Body of pancreas (tissue), 4 donors: ENCODE data around the gene TESPA1. TPM values are rescaled to one million over a fixed set of nuclear protein-coding genes. Genes with fewer than 3 reads are reported as not detected.

ENCODE experiments used
- ATAC-seq: fragments of 150-250 bp; one replicate; pipeline ENCODE4 v1.9.1; 2016
- DNase-seq, 4 donors: peaks; one replicate each; pipeline ENCODE4 v3.0.0-alpha.2; 2019
- H3K27ac ChIP-seq, 4 donors: fragments of 200-600 bp; sonication (generic); 1 replicate in 3 of 4; 2 replicates in 1 of 4; pipeline versions ENCODE4 v1.5.1 to v1.6.1; 2016 to 2019; ENCODE audit warnings: mild to moderate bottlenecking in 1 of 4, mixed read lengths in 1 of 4, moderate library complexity in 1 of 4
- H3K27me3 ChIP-seq, 2 donors: fragments of 200-600 bp; sonication (generic); one replicate each; pipeline ENCODE4 v1.6.0; 2016; ENCODE audit warnings: mild to moderate bottlenecking in 1 of 2
- H3K36me3 ChIP-seq, 2 donors: fragments of 200-600 bp; sonication (generic); replicated peaks in 1 of 2; 2 replicates each; pipeline ENCODE4 v1.5.1; 2016; ENCODE audit warnings: low read depth in 2 of 2; ENCODE audit not compliant: insufficient read depth in 1 of 2
- H3K4me1 ChIP-seq: fragments of 200-600 bp; sonication (generic); one replicate; pipeline ENCODE4 v1.6.0; 2016
- H3K4me3 ChIP-seq, 2 donors: fragments of 200-600 bp; sonication (generic); 1 replicate in 1 of 2; 2 replicates in 1 of 2; pipeline ENCODE4 v1.5.1; 2016 to 2019
- H3K9me3 ChIP-seq, 3 donors: fragments of 200-600 bp; sonication (generic); 1 replicate in 2 of 3; 2 replicates in 1 of 3; pipeline ENCODE4 v1.5.1; 2016
- POLR2A ChIP-seq, 3 donors: fragments of 450-650 bp; IDR thresholded peaks; one replicate each; pipeline ENCODE4 v1.6.1; 2016; ENCODE audit warnings: antibody characterized with exemption in 3 of 3, mild to moderate bottlenecking in 2 of 3
- WGBS, 2 donors: methylation state at CpG; one replicate each; pipeline ENCODE4 v1.1.5; 2017; 5-methylcytosine and 5-hydroxymethylcytosine counted together
- intact Hi-C: fragments of 100-400 bp; cut with DNase I; formaldehyde crosslinking; loops from one replicate; pipeline ENCODE4 v1.15.1; 2023
- total RNA-seq, 2 donors: library from RNA; depleted of rRNA; stranded (reverse); fragments of >200 nt; gene quantifications; one replicate each; pipeline ENCODE4 v1.1.0, GENCODE V29; 2016
- TF ChIP-seq, protein P1 (sequence below), 7 experiments: fragments of 450-650 bp in 4 of 7; fragments of 200-600 bp in 3 of 7; sonication (generic) in 3 of 7; IDR thresholded peaks; one replicate each; pipeline ENCODE4 v1.5.1; 2016 to 2019; ENCODE audit warnings: antibody characterized with exemption in 7 of 7

TESPA1 gene
- total RNA-seq, 2 donors from 2014 or later, result not detected

DNA sequence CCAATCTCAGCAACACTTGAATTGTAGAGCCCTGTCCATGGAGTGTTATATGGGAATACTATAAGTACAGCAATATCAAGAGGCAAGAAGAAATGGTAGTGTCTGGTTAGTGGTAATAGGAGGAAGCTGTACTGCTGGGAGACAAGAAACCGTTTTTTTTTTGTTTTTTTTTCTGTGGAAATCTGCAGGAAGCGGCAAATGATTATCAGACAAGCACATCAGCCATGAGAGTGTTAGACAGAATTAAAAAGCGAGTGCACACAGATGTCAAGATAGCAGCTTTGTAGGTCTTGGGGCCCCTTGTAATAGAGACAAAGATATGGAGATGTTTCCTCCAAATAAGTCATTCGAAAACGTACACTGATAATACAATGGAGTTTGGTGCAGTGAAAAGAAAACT is 6.7 kb downstream of the TESPA1 start:
- TF ChIP-seq, protein P1, sequence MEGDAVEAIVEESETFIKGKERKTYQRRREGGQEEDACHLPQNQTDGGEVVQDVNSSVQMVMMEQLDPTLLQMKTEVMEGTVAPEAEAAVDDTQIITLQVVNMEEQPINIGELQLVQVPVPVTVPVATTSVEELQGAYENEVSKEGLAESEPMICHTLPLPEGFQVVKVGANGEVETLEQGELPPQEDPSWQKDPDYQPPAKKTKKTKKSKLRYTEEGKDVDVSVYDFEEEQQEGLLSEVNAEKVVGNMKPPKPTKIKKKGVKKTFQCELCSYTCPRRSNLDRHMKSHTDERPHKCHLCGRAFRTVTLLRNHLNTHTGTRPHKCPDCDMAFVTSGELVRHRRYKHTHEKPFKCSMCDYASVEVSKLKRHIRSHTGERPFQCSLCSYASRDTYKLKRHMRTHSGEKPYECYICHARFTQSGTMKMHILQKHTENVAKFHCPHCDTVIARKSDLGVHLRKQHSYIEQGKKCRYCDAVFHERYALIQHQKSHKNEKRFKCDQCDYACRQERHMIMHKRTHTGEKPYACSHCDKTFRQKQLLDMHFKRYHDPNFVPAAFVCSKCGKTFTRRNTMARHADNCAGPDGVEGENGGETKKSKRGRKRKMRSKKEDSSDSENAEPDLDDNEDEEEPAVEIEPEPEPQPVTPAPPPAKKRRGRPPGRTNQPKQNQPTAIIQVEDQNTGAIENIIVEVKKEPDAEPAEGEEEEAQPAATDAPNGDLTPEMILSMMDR (IDR thresholded peaks at IDR 0.05), result no peak
- no peak for TF ChIP-seq POLR2A (IDR thresholded peaks at IDR 0.05)
- no peak overlapping the region for H3K27ac ChIP-seq
- H3K4me1 ChIP-seq, result no peaks in the 10 kb centered on the region
- H3K27me3 ChIP-seq, result no peaks in the 10 kb centered on the region
- no peak for DNase-seq
- H3K4me3 ChIP-seq, result no peak overlapping the region
- ATAC-seq, result no peak
- H3K9me3 ChIP-seq, result no peaks in the 10 kb centered on the region
- H3K36me3 ChIP-seq, result no peaks in the 10 kb centered on the region
- WGBS, 2 donors, result 60 to 69% methylated on average over 5 of the region's 5 CpGs
- intact Hi-C loops, result no loop called here

DNA sequence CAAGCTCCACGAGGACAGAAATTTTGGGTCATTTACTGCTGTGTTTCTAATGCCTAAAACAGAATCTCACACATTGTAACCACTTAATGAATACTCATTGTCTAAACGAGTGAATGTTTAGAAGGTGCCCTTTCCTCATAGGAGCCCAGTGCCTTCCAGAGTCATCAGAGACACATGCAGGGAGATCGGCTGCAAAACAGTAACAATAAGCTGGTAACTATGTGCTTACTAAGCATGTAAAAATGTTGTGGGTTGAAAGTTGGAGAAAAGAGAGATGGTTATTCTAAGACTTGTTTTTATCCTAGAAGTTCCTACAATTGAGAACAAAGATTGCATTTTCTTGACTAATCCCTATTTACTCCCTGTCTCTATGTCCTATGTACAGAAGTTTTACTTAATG is 7.4 kb downstream of the TESPA1 start:
- H3K27me3 ChIP-seq, result no peaks in the 10 kb centered on the region
- no peak for DNase-seq
- WGBS, 2 donors, result 23 to 38% methylated on average over 3 of the region's 3 CpGs
- no peak for TF ChIP-seq POLR2A (IDR thresholded peaks at IDR 0.05)
- TF ChIP-seq, protein P1 (IDR thresholded peaks at IDR 0.05), result no peak
- H3K9me3 ChIP-seq, result no peaks in the 10 kb centered on the region
- intact Hi-C loops, result no loop called here
- H3K4me3 ChIP-seq, result no peak overlapping the region
- H3K4me1 ChIP-seq, result no peaks in the 10 kb centered on the region
- H3K36me3 ChIP-seq, result no peaks in the 10 kb centered on the region
- no peak for ATAC-seq
- H3K27ac ChIP-seq, result no peak overlapping the region

DNA sequence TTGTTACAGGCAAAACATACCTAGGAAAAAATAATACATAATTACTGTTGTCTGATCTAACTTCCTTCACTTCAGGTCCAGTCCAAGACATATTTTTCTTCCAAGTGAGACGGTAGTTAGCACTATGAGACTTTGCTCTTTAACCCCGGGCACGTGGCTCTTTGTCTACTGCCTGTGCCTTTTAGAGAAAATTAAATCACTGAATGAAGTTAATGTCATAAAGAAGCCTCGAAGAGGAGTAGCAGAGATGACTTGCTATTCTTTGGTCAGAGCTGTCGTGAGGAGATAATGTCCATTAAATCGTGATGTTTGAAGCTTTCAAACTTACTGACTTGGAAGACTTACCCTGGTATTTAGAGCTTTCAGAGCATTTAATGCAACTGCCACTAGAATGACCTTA is 8.7 kb downstream of the TESPA1 start:
- WGBS, 2 donors, result 34 to 38% methylated on average over 6 of the region's 6 CpGs
- no peak for TF ChIP-seq POLR2A (IDR thresholded peaks at IDR 0.05)
- TF ChIP-seq, protein P1 (IDR thresholded peaks at IDR 0.05), result no peak

DNA sequence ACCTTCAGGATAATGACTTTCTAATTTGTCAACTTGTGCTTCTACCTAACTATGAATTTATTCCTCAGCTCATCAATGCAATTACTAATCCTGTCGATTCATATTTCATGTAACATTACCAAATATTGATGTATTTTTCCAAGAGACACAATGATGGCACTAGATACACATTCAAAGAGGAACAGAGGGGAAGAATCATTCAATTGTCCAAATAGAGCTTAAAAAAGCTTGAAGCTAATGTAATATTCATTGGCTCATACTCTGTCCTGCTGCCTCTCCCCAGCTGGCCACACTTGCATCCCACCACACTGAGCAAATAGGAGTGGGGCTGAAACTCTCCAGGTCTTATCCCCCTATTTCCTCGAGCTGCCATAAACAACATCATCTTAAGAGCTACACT is 9.3 kb downstream of the TESPA1 start:
- WGBS, 2 donors, result 61 to 65% methylated on average over 2 of the region's 2 CpGs
- ATAC-seq (no peak), DNase-seq (no peak)
- TF ChIP-seq, protein P1 (IDR thresholded peaks at IDR 0.05), result no peak
- no peaks in the 10 kb centered on the region for H3K9me3 ChIP-seq
- H3K27me3 ChIP-seq, result no peaks in the 10 kb centered on the region
- H3K27ac ChIP-seq, result no peak overlapping the region
- no peak overlapping the region for H3K4me3 ChIP-seq
- no peaks in the 10 kb centered on the region for H3K4me1 ChIP-seq
- intact Hi-C loops, result no loop called here
- H3K36me3 ChIP-seq, result no peaks in the 10 kb centered on the region

More for the DNA sequence above, 8.7 kb downstream of the TESPA1 start:
- H3K27ac ChIP-seq, result no peak overlapping the region
- ATAC-seq, result no peak
- DNase-seq, result no peak
- no peaks in the 10 kb centered on the region for H3K9me3 ChIP-seq
- intact Hi-C loops, result no loop called here
- no peak overlapping the region for H3K4me3 ChIP-seq
- no peaks in the 10 kb centered on the region for H3K4me1 ChIP-seq
- H3K36me3 ChIP-seq, result no peaks in the 10 kb centered on the region
- no peaks in the 10 kb centered on the region for H3K27me3 ChIP-seq

DNA sequence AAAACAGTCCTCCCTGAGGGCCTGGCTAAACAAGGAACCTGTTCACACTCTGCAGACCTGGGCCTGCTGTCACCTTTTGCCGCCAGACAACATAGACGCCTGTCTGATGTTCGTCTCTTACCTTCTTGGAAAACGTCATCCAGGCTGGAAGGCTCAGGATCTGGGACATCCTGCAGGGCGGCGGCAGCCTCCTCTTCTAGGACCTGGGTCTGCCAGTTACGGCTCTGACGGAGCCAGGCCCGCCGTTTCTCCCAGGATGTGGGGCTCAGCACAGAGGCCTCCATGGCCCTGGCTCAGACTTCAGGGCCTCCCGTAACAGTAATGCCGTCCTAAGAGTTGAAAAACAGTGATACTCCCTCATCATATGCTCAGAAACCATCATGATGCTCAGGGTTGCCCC is 10.3 kb downstream of the TESPA1 start:
- Histone ChIP-seq H3K4me3 (no peak overlapping the region), H3K4me1 (no peaks in the 10 kb centered on the region), H3K27ac (no peak overlapping the region), H3K27me3 (no peaks in the 10 kb centered on the region), H3K36me3 (no peaks in the 10 kb centered on the region), H3K9me3 (no peaks in the 10 kb centered on the region)
- no peak for TF ChIP-seq POLR2A (IDR thresholded peaks at IDR 0.05)
- TF ChIP-seq, protein P1 (IDR thresholded peaks at IDR 0.05), result no peak
- WGBS, 2 donors, result 89 to 91% methylated on average over 6 to 12 of the region's 12 CpGs
- DNase-seq (no peak), ATAC-seq (no peak)
- intact Hi-C loops, result no loop called here
